OCI-LY7 (cell line): ENCODE results near the gene NF1. TPM values are rescaled to one million over a fixed set of nuclear protein-coding genes. Genes with fewer than 3 reads are reported as not detected.

Experiments
- BruUV-seq: library from RNA; stranded (reverse); fragments of 400-500 nt; replicated peaks from 2 replicates; lab custom pipeline; 2021; lab: Mats Ljungman, UMichigan
- CTCF ChIA-PET: fragments of 300-600 bp; sonication (Branson Sonifier 250); formaldehyde crosslinking; loops from one replicate; lab custom pipeline; 2022; ENCODE audit warnings: antibody characterized with exemption; ENCODE audit not compliant: unreplicated experiment; lab: Charles Lee
- POLR2A ChIA-PET: fragments of 300-600 bp; sonication (Branson Sonifier 250); formaldehyde crosslinking; loops from one replicate; lab custom pipeline; 2022; ENCODE audit warnings: antibody characterized with exemption; lab: Charles Lee
- DNase-seq: peaks from one replicate; pipeline ENCODE4 v3.0.0-alpha.2; 2015; ENCODE audit warnings: low spot score
- H2AFZ ChIP-seq: fragments of 200-600 bp; sonication (generic), shearing (Covaris generic); 2 replicates; pipeline ENCODE4 v1.6.1; 2014; ENCODE audit warnings: mild to moderate bottlenecking, antibody characterized with exemption, low read length, moderate library complexity
- H3K27ac ChIP-seq: fragments of 200-600 bp; sonication (generic); 2 replicates; pipeline ENCODE4 v1.5.1; 2014; ENCODE audit warnings: mixed run types, low read depth, mild to moderate bottlenecking, moderate library complexity, low read length, inconsistent platforms; ENCODE audit not compliant: poor library complexity, severe bottlenecking
- H3K36me3 ChIP-seq: fragments of 200-600 bp; sonication (generic); 2 replicates; pipeline ENCODE4 v1.6.1; 2014; ENCODE audit warnings: mild to moderate bottlenecking, antibody characterized with exemption, low read length, moderate library complexity, mixed read lengths; ENCODE audit not compliant: insufficient read depth
- H3K4me1 ChIP-seq: fragments of 200-600 bp; sonication (generic); 2 replicates; pipeline ENCODE4 v1.5.1; 2014; ENCODE audit warnings: mild to moderate bottlenecking, low read length; ENCODE audit not compliant: insufficient read depth, poor library complexity, severe bottlenecking
- H3K4me2 ChIP-seq: fragments of 200-600 bp; sonication (generic); 2 replicates; pipeline ENCODE4 v1.6.1; 2014; ENCODE audit warnings: mild to moderate bottlenecking, low read length
- H3K4me3 ChIP-seq: fragments of 200-600 bp; sonication (generic); 2 replicates; pipeline ENCODE4 v1.5.1; 2014; ENCODE audit warnings: mild to moderate bottlenecking, low read depth, low read length; ENCODE audit not compliant: poor library complexity, severe bottlenecking
- H3K79me2 ChIP-seq: fragments of 200-600 bp; sonication (generic); 2 replicates; pipeline ENCODE4 v1.6.1; 2016; ENCODE audit warnings: low read depth, mild to moderate bottlenecking, low read length, moderate library complexity, mixed read lengths; ENCODE audit not compliant: insufficient read depth
- H3K9me2 ChIP-seq: fragments of 200-600 bp; sonication (generic); 2 replicates; pipeline ENCODE4 v1.6.1; 2016; ENCODE audit warnings: mild to moderate bottlenecking, low read length, mixed read lengths; ENCODE audit not compliant: insufficient read depth
- H3K9me3 ChIP-seq: fragments of 200-600 bp; sonication (generic); 2 replicates; pipeline ENCODE4 v1.6.1; 2014; ENCODE audit warnings: mild to moderate bottlenecking, mixed run types, low read length, mixed read lengths
- H4K20me1 ChIP-seq: fragments of 200-600 bp; sonication (generic); 2 replicates; pipeline ENCODE4 v1.6.1; 2014; ENCODE audit warnings: mild to moderate bottlenecking, antibody characterized with exemption, low read length, moderate library complexity, mixed read lengths; ENCODE audit not compliant: insufficient read depth
- EZH2phosphoT487 ChIP-seq: fragments of 200-600 bp; sonication (generic); IDR thresholded peaks from 2 replicates; pipeline ENCODE4 v1.6.1; 2018; ENCODE audit warnings: low read depth, borderline replicate concordance, mild to moderate bottlenecking, mixed run types, antibody characterized with exemption, low read length, moderate library complexity, mixed read lengths
- intact Hi-C: fragments of 100-400 bp; cut with micrococcal nuclease; formaldehyde crosslinking; loops from one replicate; pipeline ENCODE4 v1.10.0; 2022; ENCODE audit not compliant: unreplicated experiment
- total RNA-seq, 2 experiments: library from RNA; depleted of rRNA in 1 of 2; stranded (reverse); fragments of >200 nt in 1 of 2; shearing (Covaris generic) in 1 of 2; gene quantifications; 2 replicates each; pipeline ENCODE4 v1.2.3, GENCODE V29; 2014 to 2022
- TF ChIP-seq, protein P1 (sequence below): fragments of 200-600 bp; sonication (generic); conservative IDR thresholded peaks from 2 replicates; pipeline ENCODE4 v1.5.1; 2014; ENCODE audit warnings: mild to moderate bottlenecking, antibody characterized with exemption, low read length, moderate library complexity, mixed read lengths

Gene NF1
- total RNA-seq, 2 experiments from 2014 or later = 38.7 to 64.8 TPM

DNA sequence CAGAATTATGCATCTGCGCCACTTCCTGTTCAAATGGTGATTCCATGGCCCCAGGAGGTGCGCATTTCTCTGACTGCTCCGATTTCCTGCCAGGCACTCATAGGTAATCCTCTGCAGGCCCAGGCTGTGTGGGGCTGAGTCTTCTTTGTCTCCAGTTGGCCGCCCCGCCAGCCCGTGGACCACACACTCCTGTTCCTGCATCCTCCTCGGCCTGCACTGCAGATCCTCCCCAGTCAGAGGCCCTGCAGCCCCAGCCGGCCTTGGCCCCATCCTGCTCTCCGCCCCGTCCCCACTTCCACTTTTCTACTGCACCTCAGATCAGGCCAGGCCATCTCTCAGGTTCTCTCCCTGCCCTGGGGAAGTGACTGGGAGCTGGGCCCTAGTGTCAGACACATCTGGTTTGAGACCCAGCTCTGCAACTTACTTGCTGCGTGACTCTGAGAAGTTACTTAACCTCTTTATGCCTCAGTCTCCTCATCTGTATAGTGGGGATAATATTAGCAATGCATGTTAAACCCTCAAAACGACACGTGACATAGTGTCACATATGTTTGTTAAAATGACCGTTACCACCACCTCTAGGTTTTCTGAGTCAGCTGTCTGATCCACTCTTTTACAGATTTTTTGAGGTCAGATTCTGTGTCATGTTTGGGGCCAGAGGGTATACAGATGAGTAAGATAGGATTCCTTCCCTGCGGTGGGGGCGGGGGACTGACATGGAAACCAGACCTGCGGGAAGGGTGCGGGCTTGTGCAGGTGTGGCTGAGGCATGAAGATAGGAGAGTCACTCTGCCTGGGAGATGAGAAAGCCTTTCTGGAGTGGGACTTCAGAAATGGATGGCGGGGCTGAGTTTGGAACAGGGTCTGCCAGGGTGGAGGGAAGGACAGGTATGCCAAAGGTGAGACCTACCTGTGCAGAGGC, 309.5 kb downstream of the NF1 start:
- Histone ChIP-seq H3K4me3 (no peak overlapping the region), H3K79me2 (no peaks in the 10 kb centered on the region), H2AFZ (no peak overlapping the region), H3K4me1 (no peaks in the 10 kb centered on the region), H3K9me2 (no peaks in the 10 kb centered on the region), H3K4me2 (no peak overlapping the region), H3K9me3 (no peaks in the 10 kb centered on the region), H3K27ac (no peak overlapping the region), H3K36me3 (no peaks in the 10 kb centered on the region), H4K20me1 (no peaks in the 10 kb centered on the region)
- intact Hi-C loops = no loop called here
- DNase-seq = no peak
- CTCF ChIA-PET = no interaction called here
- BruUV-seq = no TSS peak
- TF ChIP-seq, protein P1, sequence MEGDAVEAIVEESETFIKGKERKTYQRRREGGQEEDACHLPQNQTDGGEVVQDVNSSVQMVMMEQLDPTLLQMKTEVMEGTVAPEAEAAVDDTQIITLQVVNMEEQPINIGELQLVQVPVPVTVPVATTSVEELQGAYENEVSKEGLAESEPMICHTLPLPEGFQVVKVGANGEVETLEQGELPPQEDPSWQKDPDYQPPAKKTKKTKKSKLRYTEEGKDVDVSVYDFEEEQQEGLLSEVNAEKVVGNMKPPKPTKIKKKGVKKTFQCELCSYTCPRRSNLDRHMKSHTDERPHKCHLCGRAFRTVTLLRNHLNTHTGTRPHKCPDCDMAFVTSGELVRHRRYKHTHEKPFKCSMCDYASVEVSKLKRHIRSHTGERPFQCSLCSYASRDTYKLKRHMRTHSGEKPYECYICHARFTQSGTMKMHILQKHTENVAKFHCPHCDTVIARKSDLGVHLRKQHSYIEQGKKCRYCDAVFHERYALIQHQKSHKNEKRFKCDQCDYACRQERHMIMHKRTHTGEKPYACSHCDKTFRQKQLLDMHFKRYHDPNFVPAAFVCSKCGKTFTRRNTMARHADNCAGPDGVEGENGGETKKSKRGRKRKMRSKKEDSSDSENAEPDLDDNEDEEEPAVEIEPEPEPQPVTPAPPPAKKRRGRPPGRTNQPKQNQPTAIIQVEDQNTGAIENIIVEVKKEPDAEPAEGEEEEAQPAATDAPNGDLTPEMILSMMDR = no peak
- TF ChIP-seq EZH2phosphoT487 = no peak
- POLR2A ChIA-PET = no interaction called here

DNA sequence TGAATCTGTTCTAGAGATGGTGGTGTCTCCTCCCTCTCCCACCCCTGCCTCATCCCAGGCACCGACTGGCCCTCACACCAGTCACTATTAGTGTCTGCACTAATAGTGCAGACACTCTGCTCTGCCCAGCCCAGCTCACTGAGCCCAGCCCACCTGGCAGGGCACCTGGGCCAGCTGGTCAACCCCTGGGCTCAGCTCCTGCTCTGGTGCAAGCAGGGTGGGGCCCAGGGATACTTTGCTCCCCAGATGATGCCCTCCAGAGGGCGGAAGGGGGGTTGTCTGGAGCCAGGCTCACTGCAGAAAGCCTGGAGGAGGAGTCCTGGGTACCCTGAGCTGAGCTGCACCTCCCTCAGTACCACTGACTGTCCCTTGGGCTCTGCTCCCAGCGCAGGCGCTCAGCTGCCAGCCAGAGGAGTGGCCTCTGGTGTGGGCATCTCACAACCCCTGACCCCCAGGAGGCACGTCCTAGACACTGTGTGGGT, 311.2 kb downstream of the NF1 start:
- TF ChIP-seq, protein P1 = no peak
- no peak for TF ChIP-seq EZH2phosphoT487
- ChIA-PET CTCF (no interaction called here), POLR2A (interaction anchor here (0.7 kb wide), 2 partner anchors 106 to 196 kb away, joined by 3 read pairs; no protein-coding TSS in a partner anchor)
- H3K4me3 ChIP-seq = no peak overlapping the region
- intact Hi-C loops = no loop called here
- H3K27ac ChIP-seq = no peak overlapping the region
- no peaks in the 10 kb centered on the region for H3K79me2 ChIP-seq
- no peak overlapping the region for H3K4me2 ChIP-seq
- H4K20me1 ChIP-seq = no peaks in the 10 kb centered on the region
- no peaks in the 10 kb centered on the region for H3K9me2 ChIP-seq
- H3K36me3 ChIP-seq = no peaks in the 10 kb centered on the region
- no peaks in the 10 kb centered on the region for H3K9me3 ChIP-seq
- no TSS peak for BruUV-seq
- H3K4me1 ChIP-seq = no peaks in the 10 kb centered on the region
- no peak for DNase-seq
- no peak overlapping the region for H2AFZ ChIP-seq

DNA sequence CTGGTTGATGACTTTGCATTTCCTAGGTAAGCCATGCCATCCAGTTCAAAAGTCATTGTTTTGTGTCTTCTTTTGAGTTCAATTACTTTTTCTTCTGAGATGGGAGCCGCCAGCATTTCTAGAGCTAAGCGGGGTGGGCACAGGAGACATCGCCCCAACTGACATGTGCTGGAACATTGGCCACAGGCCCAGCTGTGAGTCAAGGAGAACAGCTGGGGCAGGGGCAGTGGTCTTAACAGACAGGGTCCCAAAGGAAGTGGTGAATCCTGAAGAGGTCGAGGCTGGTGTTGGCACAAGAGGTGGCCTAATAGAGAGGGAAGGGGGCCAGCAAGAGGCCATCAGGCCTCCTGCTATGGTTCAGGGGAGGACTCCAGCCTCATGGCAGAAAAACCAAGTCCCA, 313.8 kb downstream of the NF1 start:
- BruUV-seq = no TSS peak
- POLR2A ChIA-PET = interaction anchor here (0.6 kb wide), 1 partner anchor 115 kb away, joined by 7 read pairs; no protein-coding TSS in a partner anchor
- intact Hi-C loops = no loop called here

More for the DNA sequence above, 313.8 kb downstream of the NF1 start:
- Histone ChIP-seq H3K36me3 (no peaks in the 10 kb centered on the region), H2AFZ (no peak overlapping the region), H3K9me2 (no peaks in the 10 kb centered on the region), H4K20me1 (no peaks in the 10 kb centered on the region), H3K4me1 (no peaks in the 10 kb centered on the region), H3K9me3 (no peaks in the 10 kb centered on the region), H3K4me3 (no peak overlapping the region), H3K27ac (no peak overlapping the region), H3K4me2 (no peak overlapping the region), H3K79me2 (no peaks in the 10 kb centered on the region)
- no peak for DNase-seq
- CTCF ChIA-PET = no interaction called here
- no peak for TF ChIP-seq EZH2phosphoT487
- TF ChIP-seq, protein P1 = no peak
